ENCODE results near the gene SLC6A13. TPM values are rescaled to one million over a fixed set of nuclear protein-coding genes. Genes with fewer than 3 reads are reported as not detected.

Gene SLC6A13
- total RNA-seq, 1 donor from 2014 or later = 0.51 TPM

- no peak for DNase-seq (ENCODE audit: low read depth)
Measured at GRCh38 chr12:234891-235415, 27.7 kb downstream of the SLC6A13 start.

- no peak for DNase-seq (ENCODE audit: low read depth)
Measured at GRCh38 chr12:234019-234418, 28.6 kb downstream of the SLC6A13 start.

GRCh38 chr12:233615-233968 lies 29.0 kb downstream of the SLC6A13 start:
- DNase-seq (ENCODE audit: low read depth) = peak; percentile 93

- peak; percentile 95 for DNase-seq (ENCODE audit: low read depth)
Measured at GRCh38 chr12:232731-233614, 29.7 kb downstream of the SLC6A13 start.

GRCh38 chr12:230925-231671 lies 31.5 kb downstream of the SLC6A13 start:
- DNase-seq (ENCODE audit: low read depth) = peak; percentile 50

GRCh38 chr12:229441-230191 lies 33.0 kb downstream of the SLC6A13 start:
- peak; percentile 19 for DNase-seq (ENCODE audit: low read depth)

GRCh38 chr12:228846-229200 lies 33.8 kb downstream of the SLC6A13 start:
- DNase-seq (ENCODE audit: low read depth) = no peak

- DNase-seq (ENCODE audit: low read depth) = no peak
Measured at GRCh38 chr12:227923-228845, 34.5 kb downstream of the SLC6A13 start.

- no peak for DNase-seq (ENCODE audit: low read depth)
Measured at GRCh38 chr12:227286-227915, 35.2 kb downstream of the SLC6A13 start.

GRCh38 chr12:226401-226800 lies 36.2 kb downstream of the SLC6A13 start:
- no peak for DNase-seq (ENCODE audit: low read depth)

- no peak for DNase-seq (ENCODE audit: low read depth)
Measured at GRCh38 chr12:225012-225411, 37.6 kb downstream of the SLC6A13 start.

- no peak for DNase-seq (ENCODE audit: low read depth)
Measured at GRCh38 chr12:224330-224729, 38.3 kb downstream of the SLC6A13 start.

- DNase-seq (ENCODE audit: low read depth) = no peak
Measured at GRCh38 chr12:223841-224240, 38.8 kb downstream of the SLC6A13 start.

- no peak for DNase-seq (ENCODE audit: low read depth)
Measured at GRCh38 chr12:221736-222135, 40.9 kb downstream of the SLC6A13 start.

- no peak for DNase-seq (ENCODE audit: low read depth)
Measured at GRCh38 chr12:220946-221550, 41.6 kb downstream of the SLC6A13 start.

- DNase-seq (ENCODE audit: low read depth) = no peak
Measured at GRCh38 chr12:220491-220890, 42.1 kb downstream of the SLC6A13 start.

GRCh38 chr12:219891-220352 lies 42.7 kb downstream of the SLC6A13 start:
- peak; percentile 60 for DNase-seq (ENCODE audit: low read depth)

- no peak for DNase-seq (ENCODE audit: low read depth)
Measured at GRCh38 chr12:218728-219590, 43.7 kb downstream of the SLC6A13 start.
